Measurements from ENCODE around the gene SLC39A11.

DNA sequence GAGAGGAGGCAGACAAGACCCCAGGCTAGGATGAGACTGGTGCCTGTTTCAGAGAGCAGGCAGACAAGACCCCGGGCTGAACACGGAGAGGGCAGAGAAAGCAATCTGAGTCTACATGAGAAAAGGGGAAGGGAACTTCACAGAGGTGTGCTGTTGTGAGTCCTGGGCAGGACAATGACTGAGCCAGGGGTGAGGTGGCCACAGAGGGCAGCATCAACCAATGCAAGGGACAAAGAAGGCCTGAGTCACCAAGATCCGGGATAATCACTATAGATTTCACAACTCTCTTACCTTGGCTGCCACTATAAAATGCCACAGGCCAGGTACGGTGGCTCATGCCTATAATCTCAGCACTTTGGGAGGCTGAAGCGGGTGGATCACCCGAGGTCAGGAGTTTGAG is 89.0 kb downstream of the SLC39A11 start:
- TF ChIP-seq, protein P1, sequence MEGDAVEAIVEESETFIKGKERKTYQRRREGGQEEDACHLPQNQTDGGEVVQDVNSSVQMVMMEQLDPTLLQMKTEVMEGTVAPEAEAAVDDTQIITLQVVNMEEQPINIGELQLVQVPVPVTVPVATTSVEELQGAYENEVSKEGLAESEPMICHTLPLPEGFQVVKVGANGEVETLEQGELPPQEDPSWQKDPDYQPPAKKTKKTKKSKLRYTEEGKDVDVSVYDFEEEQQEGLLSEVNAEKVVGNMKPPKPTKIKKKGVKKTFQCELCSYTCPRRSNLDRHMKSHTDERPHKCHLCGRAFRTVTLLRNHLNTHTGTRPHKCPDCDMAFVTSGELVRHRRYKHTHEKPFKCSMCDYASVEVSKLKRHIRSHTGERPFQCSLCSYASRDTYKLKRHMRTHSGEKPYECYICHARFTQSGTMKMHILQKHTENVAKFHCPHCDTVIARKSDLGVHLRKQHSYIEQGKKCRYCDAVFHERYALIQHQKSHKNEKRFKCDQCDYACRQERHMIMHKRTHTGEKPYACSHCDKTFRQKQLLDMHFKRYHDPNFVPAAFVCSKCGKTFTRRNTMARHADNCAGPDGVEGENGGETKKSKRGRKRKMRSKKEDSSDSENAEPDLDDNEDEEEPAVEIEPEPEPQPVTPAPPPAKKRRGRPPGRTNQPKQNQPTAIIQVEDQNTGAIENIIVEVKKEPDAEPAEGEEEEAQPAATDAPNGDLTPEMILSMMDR (IDR thresholded peaks at IDR 0.05; ENCODE audit: low read length): no peak
- TF ChIP-seq EZH2 (optimal IDR thresholded peaks at IDR 0.05; ENCODE audit: low read depth, low read length): no peak

Data from MM.1S (cell line).